ENCODE data around the gene RGMB.

DNA sequence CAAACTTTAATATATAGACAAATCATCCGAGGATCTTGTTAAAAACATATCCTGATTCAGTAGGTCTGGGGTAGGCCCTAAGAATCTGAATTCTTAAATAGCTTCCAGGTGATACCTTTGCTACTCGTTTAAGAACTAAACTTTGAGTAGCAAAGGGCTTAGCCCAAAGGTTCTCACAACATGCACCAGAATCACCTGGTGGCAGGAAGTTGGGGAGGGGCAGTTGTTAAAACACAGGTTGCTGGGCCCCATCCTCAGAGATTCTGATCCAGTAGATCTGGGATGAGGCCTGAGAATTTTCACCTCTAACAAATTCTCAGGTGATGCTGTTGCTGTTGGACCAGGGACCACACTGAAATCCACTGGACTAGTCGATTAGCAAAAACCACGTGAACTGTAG, 20.0 kb upstream of the RGMB start:
- TF ChIP-seq, protein P1, sequence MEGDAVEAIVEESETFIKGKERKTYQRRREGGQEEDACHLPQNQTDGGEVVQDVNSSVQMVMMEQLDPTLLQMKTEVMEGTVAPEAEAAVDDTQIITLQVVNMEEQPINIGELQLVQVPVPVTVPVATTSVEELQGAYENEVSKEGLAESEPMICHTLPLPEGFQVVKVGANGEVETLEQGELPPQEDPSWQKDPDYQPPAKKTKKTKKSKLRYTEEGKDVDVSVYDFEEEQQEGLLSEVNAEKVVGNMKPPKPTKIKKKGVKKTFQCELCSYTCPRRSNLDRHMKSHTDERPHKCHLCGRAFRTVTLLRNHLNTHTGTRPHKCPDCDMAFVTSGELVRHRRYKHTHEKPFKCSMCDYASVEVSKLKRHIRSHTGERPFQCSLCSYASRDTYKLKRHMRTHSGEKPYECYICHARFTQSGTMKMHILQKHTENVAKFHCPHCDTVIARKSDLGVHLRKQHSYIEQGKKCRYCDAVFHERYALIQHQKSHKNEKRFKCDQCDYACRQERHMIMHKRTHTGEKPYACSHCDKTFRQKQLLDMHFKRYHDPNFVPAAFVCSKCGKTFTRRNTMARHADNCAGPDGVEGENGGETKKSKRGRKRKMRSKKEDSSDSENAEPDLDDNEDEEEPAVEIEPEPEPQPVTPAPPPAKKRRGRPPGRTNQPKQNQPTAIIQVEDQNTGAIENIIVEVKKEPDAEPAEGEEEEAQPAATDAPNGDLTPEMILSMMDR (IDR thresholded peaks at IDR 0.05; ENCODE audit: low read length), result no peak
- no peak for TF ChIP-seq EZH2 (IDR thresholded peaks at IDR 0.05; ENCODE audit: borderline replicate concordance, low read length)
